PC-3 (cell line): ENCODE results near the gene BRF1.

Experiments
- CTCF ChIP-seq: fragments of 300-600 bp; sonication (generic); conservative IDR thresholded peaks from 2 replicates; pipeline ENCODE4 v1.5.1; 2017; ENCODE audit warnings: antibody characterized with exemption, low read depth, mild to moderate bottlenecking, low read length
- EZH2 ChIP-seq: fragments of 300-600 bp; sonication (generic); IDR thresholded peaks from one replicate; pipeline ENCODE4 v1.6.1; 2017; ENCODE audit warnings: antibody characterized with exemption, mild to moderate bottlenecking, low read length; ENCODE audit not compliant: unreplicated experiment

GRCh38 chr14:105329411-105330150, 28.8 kb upstream of the BRF1 start:
- TF ChIP-seq EZH2, result no peak
- no peak for TF ChIP-seq CTCF
